HG02798 (cell line): ENCODE results near the gene GPS2.

Experiments
- ATAC-seq: cut with Tn5 transposase; IDR thresholded peaks from one replicate; pipeline ENCODE4 v1.9.1; 2021; ENCODE audit warnings: mild to moderate bottlenecking; ENCODE audit not compliant: unreplicated experiment, poor library complexity

The GPS2 gene

GRCh38 chr17:7314719-7315569 lies at the start of gene GPS2:
Gene GPS2 (minus strand): TSS chr17:7315360. CDS start chr17:7315052, 308 bp downstream.
- ATAC-seq: peak; percentile 82

GRCh38 chr17:7363311-7363710 lies 48.2 kb upstream of the GPS2 start:
- ATAC-seq: no peak

- no peak for ATAC-seq
Measured at GRCh38 chr17:7361906-7362305, 46.7 kb upstream of the GPS2 start.

- ATAC-seq: no peak
Measured at GRCh38 chr17:7357381-7357780, 42.2 kb upstream of the GPS2 start.

- ATAC-seq: no peak
Measured at GRCh38 chr17:7356756-7357155, 41.6 kb upstream of the GPS2 start.

- ATAC-seq: peak; percentile 25
Measured at GRCh38 chr17:7356072-7356549, 41.0 kb upstream of the GPS2 start.

- ATAC-seq: no peak
Measured at GRCh38 chr17:7355573-7355972, 40.4 kb upstream of the GPS2 start.

- ATAC-seq: no peak
Measured at GRCh38 chr17:7355053-7355452, 39.9 kb upstream of the GPS2 start, which contains the start of gene TMEM95. Gene TMEM95 (plus strand): TSS chr17:7355156. CDS start chr17:7355205, 49 bp downstream.

GRCh38 chr17:7354262-7354843 lies 39.2 kb upstream of the GPS2 start:
- ATAC-seq: no peak

GRCh38 chr17:7352910-7353635 lies 37.9 kb upstream of the GPS2 start:
- no peak for ATAC-seq

- no peak for ATAC-seq
Measured at GRCh38 chr17:7352503-7352889, 37.3 kb upstream of the GPS2 start.

- peak; percentile 70 for ATAC-seq
Measured at GRCh38 chr17:7351665-7352502, 36.7 kb upstream of the GPS2 start, which contains the start of gene KCTD11. Gene KCTD11 (plus strand): TSS chr17:7352162.

- no peak for ATAC-seq
Measured at GRCh38 chr17:7348478-7349242, 33.5 kb upstream of the GPS2 start.

GRCh38 chr17:7347630-7348477 lies 32.7 kb upstream of the GPS2 start:
- no peak for ATAC-seq

- ATAC-seq: no peak
Measured at GRCh38 chr17:7346761-7347614, 31.8 kb upstream of the GPS2 start.

GRCh38 chr17:7343250-7343649 lies 28.1 kb upstream of the GPS2 start:
- ATAC-seq: no peak

GRCh38 chr17:7341842-7342241 lies 26.7 kb upstream of the GPS2 start:
- no peak for ATAC-seq
